ENCODE data around the gene CNTD1. TPM values are rescaled to one million over a fixed set of nuclear protein-coding genes. Genes with fewer than 3 reads are reported as not detected.

CNTD1 gene
- total RNA-seq, 1 experiment from 2014 or later: not detected

DNA sequence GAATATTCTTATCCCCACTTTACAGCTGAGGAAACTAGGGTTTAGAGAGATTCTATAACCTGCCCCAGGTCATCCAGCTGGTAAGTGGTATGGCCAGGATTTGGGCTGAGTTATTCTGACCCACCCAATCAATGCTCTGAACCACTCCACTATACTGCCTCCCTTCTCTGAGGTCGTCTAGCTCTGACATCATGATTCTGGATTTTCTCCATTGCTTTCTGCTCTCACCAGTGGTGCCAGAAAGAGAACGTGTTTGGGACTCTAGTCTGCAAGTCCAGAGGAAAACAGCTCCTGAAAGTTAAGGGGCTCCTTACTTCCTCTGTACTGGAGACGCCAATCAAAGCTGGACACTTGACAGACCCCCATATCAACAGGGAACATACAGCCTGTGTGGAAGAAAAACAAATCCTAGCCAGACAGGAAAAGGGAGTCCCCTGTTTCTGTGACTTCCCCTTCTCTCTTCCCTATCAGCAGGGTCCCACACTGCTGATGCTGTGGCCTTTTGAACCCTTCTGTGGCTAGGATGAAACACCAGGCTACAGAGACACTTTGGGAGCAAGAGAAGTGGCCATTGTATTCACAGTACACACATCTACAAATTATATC lies 47.8 kb upstream of the CNTD1 start:
- ATAC-seq: no peak
- H3K4me1 Mint-ChIP-seq: peaks cover 18% of the 10 kb centered on the region
- POLR2A ChIA-PET: interaction anchor here (0.7 kb wide), 1 partner anchor 51 kb away, joined by 4 read pairs; no protein-coding TSS in a partner anchor
- no peaks in the 10 kb centered on the region for H3K36me3 Mint-ChIP-seq
- CTCF ChIA-PET: interaction anchor here (0.5 to 8.0 kb wide), 5 partner anchors 11 to 455 kb away, joined by 3 to 117 read pairs (median 3); partner anchors contain the start of genes BECN1 and RAMP2
- peaks cover 29% of the 10 kb centered on the region for H3K27me3 Mint-ChIP-seq (ENCODE audit: low read depth)
- no peak overlapping the region for H3K27ac Mint-ChIP-seq
- no peaks in the 10 kb centered on the region for H3K9me3 Mint-ChIP-seq
- no peak overlapping the region for H3K4me3 Mint-ChIP-seq
- TF ChIP-seq, protein P1, sequence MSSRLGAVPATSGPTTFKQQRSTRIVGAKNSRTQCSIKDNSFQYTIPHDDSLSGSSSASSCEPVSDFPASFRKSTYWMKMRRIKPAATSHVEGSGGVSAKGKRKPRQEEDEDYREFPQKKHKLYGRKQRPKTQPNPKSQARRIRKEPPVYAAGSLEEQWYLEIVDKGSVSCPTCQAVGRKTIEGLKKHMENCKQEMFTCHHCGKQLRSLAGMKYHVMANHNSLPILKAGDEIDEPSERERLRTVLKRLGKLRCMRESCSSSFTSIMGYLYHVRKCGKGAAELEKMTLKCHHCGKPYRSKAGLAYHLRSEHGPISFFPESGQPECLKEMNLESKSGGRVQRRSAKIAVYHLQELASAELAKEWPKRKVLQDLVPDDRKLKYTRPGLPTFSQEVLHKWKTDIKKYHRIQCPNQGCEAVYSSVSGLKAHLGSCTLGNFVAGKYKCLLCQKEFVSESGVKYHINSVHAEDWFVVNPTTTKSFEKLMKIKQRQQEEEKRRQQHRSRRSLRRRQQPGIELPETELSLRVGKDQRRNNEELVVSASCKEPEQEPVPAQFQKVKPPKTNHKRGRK (CRISPR knock-in tag; IDR thresholded peaks at IDR 0.05; ENCODE audit: borderline replicate concordance): no peak
- TF ChIP-seq ZNF425 (CRISPR knock-in tag; conservative IDR thresholded peaks at IDR 0.05) (no peak), RORB (CRISPR knock-in tag; IDR thresholded peaks at IDR 0.05) (no peak), ELF4 (CRISPR knock-in tag; IDR thresholded peaks at IDR 0.05; ENCODE audit: low read depth) (no peak), FOXP4 (CRISPR knock-in tag; IDR thresholded peaks at IDR 0.05) (no peak), FOXK1 (CRISPR knock-in tag; IDR thresholded peaks at IDR 0.05) (no peak)
- DNase-seq (ENCODE audit: low spot score): no peak

DNA sequence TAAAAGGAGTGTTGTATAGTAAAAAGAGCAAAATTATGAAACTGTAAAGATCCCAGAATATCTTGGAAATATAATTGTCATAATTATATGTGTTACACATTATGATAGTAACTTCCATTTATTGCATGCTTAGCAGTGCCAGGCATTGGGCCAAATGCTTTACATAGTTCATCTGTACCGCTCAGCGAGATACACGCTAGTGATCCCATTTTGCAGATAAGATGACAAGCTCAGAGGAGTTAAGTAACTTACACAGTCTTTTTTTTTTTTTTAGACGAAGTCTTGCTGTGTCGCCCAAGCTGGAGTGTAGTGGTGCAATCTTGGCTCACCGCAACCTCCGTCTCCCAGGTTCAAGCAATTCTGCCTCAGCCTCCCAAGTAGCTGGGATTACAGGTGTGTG lies 47.0 kb upstream of the CNTD1 start:
- Mint-ChIP-seq H3K27me3 (ENCODE audit: low read depth) (peaks cover 22% of the 10 kb centered on the region), H3K4me3 (no peak overlapping the region)
- CTCF ChIA-PET: interaction anchor here (8.0 kb wide), 1 partner anchor 10 kb away, joined by 117 read pairs; the partner anchor contains the start of gene RAMP2

DNA sequence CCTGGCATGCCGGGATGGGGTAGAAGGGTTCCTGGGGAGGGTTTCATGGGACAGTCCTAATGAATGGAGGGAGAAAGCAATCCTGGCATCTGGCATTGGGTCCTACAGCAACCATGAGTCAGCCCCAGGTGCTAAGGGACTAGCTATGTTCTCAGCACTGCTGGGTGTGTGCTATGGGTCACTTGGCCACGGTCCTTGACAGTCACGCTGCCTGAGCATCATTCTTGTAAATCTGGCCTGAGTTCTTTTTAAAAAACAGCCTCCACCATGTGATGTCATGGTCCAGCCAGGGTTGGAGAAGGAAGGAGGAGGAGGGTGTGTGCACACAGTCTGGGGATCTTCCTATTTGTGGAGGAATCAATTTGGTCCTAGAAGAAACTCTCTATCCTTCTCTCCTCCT lies 43.9 kb upstream of the CNTD1 start:
- Mint-ChIP-seq H3K27ac (no peak overlapping the region), H3K4me1 (no peaks in the 10 kb centered on the region), H3K36me3 (no peaks in the 10 kb centered on the region), H3K4me3 (no peak overlapping the region), H3K9me3 (no peaks in the 10 kb centered on the region), H3K27me3 (ENCODE audit: low read depth) (peaks cover 34% of the 10 kb centered on the region)
- no peak for ATAC-seq
- DNase-seq (ENCODE audit: low spot score): no peak
- POLR2A ChIA-PET: no interaction called here
- CTCF ChIA-PET: interaction anchor here (0.6 to 2.3 kb wide), 4 partner anchors 9 to 1942 kb away, joined by 4 to 15 read pairs (median 4); no protein-coding TSS in a partner anchor
- TF ChIP-seq FOXK1 (CRISPR knock-in tag; IDR thresholded peaks at IDR 0.05) (no peak), ZNF281 (CRISPR knock-in tag; IDR thresholded peaks at IDR 0.05) (no peak), ESRRA (CRISPR knock-in tag; IDR thresholded peaks at IDR 0.05; ENCODE audit: borderline replicate concordance) (no peak), ZNF416 (CRISPR knock-in tag; IDR thresholded peaks at IDR 0.05) (no peak)
- TF ChIP-seq, protein P2, sequence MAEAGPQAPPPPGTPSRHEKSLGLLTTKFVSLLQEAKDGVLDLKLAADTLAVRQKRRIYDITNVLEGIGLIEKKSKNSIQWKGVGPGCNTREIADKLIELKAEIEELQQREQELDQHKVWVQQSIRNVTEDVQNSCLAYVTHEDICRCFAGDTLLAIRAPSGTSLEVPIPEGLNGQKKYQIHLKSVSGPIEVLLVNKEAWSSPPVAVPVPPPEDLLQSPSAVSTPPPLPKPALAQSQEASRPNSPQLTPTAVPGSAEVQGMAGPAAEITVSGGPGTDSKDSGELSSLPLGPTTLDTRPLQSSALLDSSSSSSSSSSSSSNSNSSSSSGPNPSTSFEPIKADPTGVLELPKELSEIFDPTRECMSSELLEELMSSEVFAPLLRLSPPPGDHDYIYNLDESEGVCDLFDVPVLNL (CRISPR knock-in tag; IDR thresholded peaks at IDR 0.05; ENCODE audit: borderline replicate concordance, low read depth): no peak
- TF ChIP-seq, protein P3, sequence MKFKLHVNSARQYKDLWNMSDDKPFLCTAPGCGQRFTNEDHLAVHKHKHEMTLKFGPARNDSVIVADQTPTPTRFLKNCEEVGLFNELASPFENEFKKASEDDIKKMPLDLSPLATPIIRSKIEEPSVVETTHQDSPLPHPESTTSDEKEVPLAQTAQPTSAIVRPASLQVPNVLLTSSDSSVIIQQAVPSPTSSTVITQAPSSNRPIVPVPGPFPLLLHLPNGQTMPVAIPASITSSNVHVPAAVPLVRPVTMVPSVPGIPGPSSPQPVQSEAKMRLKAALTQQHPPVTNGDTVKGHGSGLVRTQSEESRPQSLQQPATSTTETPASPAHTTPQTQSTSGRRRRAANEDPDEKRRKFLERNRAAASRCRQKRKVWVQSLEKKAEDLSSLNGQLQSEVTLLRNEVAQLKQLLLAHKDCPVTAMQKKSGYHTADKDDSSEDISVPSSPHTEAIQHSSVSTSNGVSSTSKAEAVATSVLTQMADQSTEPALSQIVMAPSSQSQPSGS (CRISPR knock-in tag; IDR thresholded peaks at IDR 0.05; ENCODE audit: borderline replicate concordance, low read depth): no peak

More for the DNA sequence above, 47.0 kb upstream of the CNTD1 start:
- no peak overlapping the region for H3K27ac Mint-ChIP-seq
- DNase-seq (ENCODE audit: low spot score) (no peak), ATAC-seq (no peak)
- H3K4me1 Mint-ChIP-seq: peaks cover 18% of the 10 kb centered on the region
- POLR2A ChIA-PET: no interaction called here
- no peaks in the 10 kb centered on the region for H3K36me3 Mint-ChIP-seq
- no peaks in the 10 kb centered on the region for H3K9me3 Mint-ChIP-seq
- TF ChIP-seq ZNF416 (CRISPR knock-in tag; IDR thresholded peaks at IDR 0.05): no peak
- TF ChIP-seq FOXP4 (CRISPR knock-in tag; IDR thresholded peaks at IDR 0.05): no peak
- TF ChIP-seq JAZF1 (CRISPR knock-in tag; IDR thresholded peaks at IDR 0.05): no peak
- TF ChIP-seq IRF2 (CRISPR knock-in tag; IDR thresholded peaks at IDR 0.05; ENCODE audit: borderline replicate concordance, low read depth): no peak
- no peak for TF ChIP-seq NR3C1 (CRISPR knock-in tag; conservative IDR thresholded peaks at IDR 0.05; ENCODE audit: low read depth)

Data from WTC11 (cell line).